Neural cell (in vitro differentiated cells): ENCODE measurements around the gene BMP7. TPM values are rescaled to one million over a fixed set of nuclear protein-coding genes. Genes with fewer than 3 reads are reported as not detected.

Experiments used
- H2AFZ ChIP-seq: fragments of 200-600, 300-800 bp; sonication (generic), shearing (Covaris generic); 2 replicates; pipeline ENCODE4 v1.6.0; 2014; ENCODE audit warnings: low read depth, mild to moderate bottlenecking, antibody characterized with exemption, low read length, moderate library complexity
- H3F3A ChIP-seq: fragments of 200-600 bp; shearing (Covaris generic); 2 replicates; pipeline ENCODE4 v1.6.1; 2016; ENCODE audit warnings: mild to moderate bottlenecking, moderate library complexity, mixed read lengths, antibody characterized with exemption, low read length; ENCODE audit not compliant: insufficient read depth, poor library complexity, severe bottlenecking
- H3K27ac ChIP-seq: fragments of 200-600, 300-800 bp; sonication (generic), shearing (Covaris generic); 2 replicates; pipeline ENCODE4 v1.5.1; 2014; ENCODE audit warnings: mild to moderate bottlenecking, low read length, moderate library complexity
- H3K27me3 ChIP-seq: fragments of 300-800, 200-600 bp; sonication (generic), shearing (Covaris generic); 2 replicates; pipeline ENCODE4 v1.6.0; 2014; ENCODE audit warnings: mild to moderate bottlenecking, low read depth, low read length, moderate library complexity; ENCODE audit not compliant: insufficient read depth
- H3K36me3 ChIP-seq: fragments of 300-800, 200-600 bp; sonication (generic), shearing (Covaris generic); 2 replicates; pipeline ENCODE4 v1.5.1; 2014; ENCODE audit warnings: mild to moderate bottlenecking, antibody characterized with exemption, low read length, moderate library complexity; ENCODE audit not compliant: insufficient read depth
- H3K4me2 ChIP-seq: fragments of 300-800, 200-600 bp; sonication (generic), shearing (Covaris generic); 2 replicates; pipeline ENCODE4 v1.6.0; 2014; ENCODE audit warnings: mild to moderate bottlenecking, low read length
- H3K4me3 ChIP-seq: fragments of 300-800, 200-600 bp; sonication (generic), shearing (Covaris generic); 2 replicates; pipeline ENCODE4 v1.5.1; 2014; ENCODE audit warnings: mild to moderate bottlenecking, low read length, moderate library complexity
- H3K79me2 ChIP-seq: fragments of 200-600 bp; shearing (Covaris generic); replicated peaks from 2 replicates; pipeline ENCODE4 v1.6.0; 2014; ENCODE audit warnings: mild to moderate bottlenecking, low read length, moderate library complexity; ENCODE audit not compliant: insufficient read depth
- H3K9ac ChIP-seq: fragments of 300-800, 200-600 bp; sonication (generic), shearing (Covaris generic); 2 replicates; pipeline ENCODE4 v1.6.1; 2016; ENCODE audit warnings: mild to moderate bottlenecking, low read length, mixed read lengths
- H3K9me2 ChIP-seq: fragments of 200-600 bp; shearing (Covaris generic); 2 replicates; pipeline ENCODE4 v1.6.1; 2016; ENCODE audit warnings: mild to moderate bottlenecking, low read length, mixed read lengths; ENCODE audit not compliant: insufficient read depth
- H3K9me3 ChIP-seq: fragments of 200-600, 300-800 bp; sonication (generic), shearing (Covaris generic); 2 replicates; pipeline ENCODE4 v1.6.1; 2016; ENCODE audit warnings: mild to moderate bottlenecking, mixed run types, low read length, moderate library complexity, mixed read lengths
- H4K20me1 ChIP-seq: fragments of 200-600 bp; shearing (Covaris generic); 2 replicates; pipeline ENCODE4 v1.6.1; 2016; ENCODE audit warnings: mild to moderate bottlenecking, mixed run types; ENCODE audit not compliant: insufficient read depth
- CTCF ChIP-seq: fragments of 450-650 bp; IDR thresholded peaks from 2 replicates; pipeline ENCODE4 v1.5.1; 2014; ENCODE audit warnings: antibody characterized with exemption, mild to moderate bottlenecking, moderate library complexity; ENCODE audit not compliant: poor library complexity, severe bottlenecking
- EP300 ChIP-seq: fragments of 450-650 bp; conservative IDR thresholded peaks from 2 replicates; pipeline ENCODE4 v1.6.1; 2014; ENCODE audit warnings: antibody characterized with exemption, mild to moderate bottlenecking, moderate library complexity; ENCODE audit not compliant: poor library complexity, severe bottlenecking
- MXI1 ChIP-seq: fragments of 450-650 bp; conservative IDR thresholded peaks from 2 replicates; pipeline ENCODE4 v1.6.1; 2014; ENCODE audit warnings: antibody characterized with exemption, mild to moderate bottlenecking; ENCODE audit not compliant: poor library complexity, severe bottlenecking
- POLR2AphosphoS5 ChIP-seq: IDR thresholded peaks from 2 replicates; pipeline ENCODE4 v1.6.1; 2012
- RAD21 ChIP-seq: fragments of 450-650 bp; conservative IDR thresholded peaks from 2 replicates; pipeline ENCODE4 v1.6.1; 2014; ENCODE audit warnings: antibody characterized with exemption, mild to moderate bottlenecking, moderate library complexity
- REST ChIP-seq: IDR thresholded peaks from 2 replicates; pipeline ENCODE4 v1.6.1; 2012; ENCODE audit warnings: borderline replicate concordance
- SMC3 ChIP-seq: fragments of 450-650 bp; conservative IDR thresholded peaks from 2 replicates; pipeline ENCODE4 v1.6.1; 2014; ENCODE audit warnings: antibody characterized with exemption, mild to moderate bottlenecking, moderate library complexity; ENCODE audit not compliant: poor library complexity
- TAF1 ChIP-seq: IDR thresholded peaks from 2 replicates; pipeline ENCODE4 v1.6.1; 2012; ENCODE audit warnings: low read depth
- polyA plus RNA-seq: library from polyadenylated mRNA; depleted of rRNA; stranded (reverse); fragments of >200 nt; gene quantifications from 2 replicates; pipeline ENCODE4 v1.2.3, GENCODE V29; 2014

BMP7 gene
- polyA plus RNA-seq, 1 donor from 2014 or later = 3.6 TPM

GRCh38 chr20:57200882-57201695 lies 65.4 kb downstream of the BMP7 start (continued):
- TF ChIP-seq REST (no peak), MXI1 (no peak), RAD21 (no peak), TAF1 (no peak)

GRCh38 chr20:57199656-57200405 lies 66.6 kb downstream of the BMP7 start:
- no peaks in the 10 kb centered on the region for H3K79me2 ChIP-seq
- H3K9me2 ChIP-seq = no peaks in the 10 kb centered on the region
- H3K4me2 ChIP-seq = no peak overlapping the region
- H4K20me1 ChIP-seq = no peaks in the 10 kb centered on the region
- TF ChIP-seq MXI1 (no peak), CTCF (no peak), RAD21 (no peak), EP300 (no peak), SMC3 (no peak), REST (no peak), POLR2AphosphoS5 (no peak)
- no peak overlapping the region for H2AFZ ChIP-seq
- H3K27me3 ChIP-seq = no peaks in the 10 kb centered on the region
- H3K27ac ChIP-seq = no peak overlapping the region
- H3K36me3 ChIP-seq = no peaks in the 10 kb centered on the region
- no peak overlapping the region for H3K4me3 ChIP-seq
- no peak overlapping the region for H3K9ac ChIP-seq
- H3K9me3 ChIP-seq = no peaks in the 10 kb centered on the region
- H3F3A ChIP-seq = no peaks in the 10 kb centered on the region
